BE2C (cell line): ENCODE results near the gene ARFGEF2.
"Not testable (repeated sequence)": the region's sequence is repeated elsewhere in the genome, so short reads cannot be mapped to it uniquely, and the experiment has no call there.

Experiments
- DNase-seq: peaks from one replicate; pipeline ENCODE4 v3.0.0-alpha.2; 2020
- H3K27me3 ChIP-seq: fragments of 250-450 bp; sonication (Bioruptor Pico); 2 replicates; pipeline ENCODE4 v1.5.1; 2020; ENCODE audit warnings: mild to moderate bottlenecking
- H3K36me3 ChIP-seq: fragments of 250-450 bp; sonication (Bioruptor Pico); 2 replicates; pipeline ENCODE4 v1.5.1; 2020; ENCODE audit warnings: mild to moderate bottlenecking
- H3K4me1 ChIP-seq: fragments of 250-450 bp; sonication (Bioruptor Pico); 2 replicates; pipeline ENCODE4 v1.5.1; 2020
- H3K4me3 ChIP-seq: 2 replicates; pipeline ENCODE4 v1.5.1; 2011; ENCODE audit warnings: low read depth, low read length
- H3K9me3 ChIP-seq: fragments of 250-450 bp; sonication (Bioruptor Pico); 2 replicates; pipeline ENCODE4 v1.5.1; 2020
- TF ChIP-seq, protein P1 (sequence below): IDR thresholded peaks from 2 replicates; pipeline ENCODE4 v1.5.1; 2012; ENCODE audit warnings: mild to moderate bottlenecking, low read depth, low read length

Gene ARFGEF2

DNA sequence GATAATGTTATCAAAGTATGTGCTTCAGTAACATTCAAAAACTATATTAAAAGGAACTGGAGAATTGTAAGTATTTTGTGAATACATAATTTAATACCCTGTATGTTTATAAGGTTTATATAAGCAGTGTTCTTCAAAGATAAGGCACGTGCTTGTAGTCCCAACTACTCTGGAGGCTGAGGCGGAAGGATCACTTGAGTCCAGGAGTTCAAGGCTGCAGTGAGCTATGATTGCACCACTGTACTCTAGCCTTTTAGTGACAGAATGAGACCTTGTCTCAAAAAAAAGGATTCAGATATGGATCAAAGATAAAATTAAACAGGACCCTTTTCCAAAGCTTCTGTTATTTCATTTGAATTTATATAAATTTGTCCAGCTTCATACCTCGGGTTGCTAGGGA is 141.8 kb downstream of the ARFGEF2 start:
- Histone ChIP-seq H3K27me3 (no peaks in the 10 kb centered on the region), H3K4me3 (no peak overlapping the region), H3K4me1 (peaks cover 4% of the 10 kb centered on the region; the same call in 1 of the 2 replicates), H3K36me3 (peaks cover 87% of the 10 kb centered on the region), H3K9me3 (no peaks in the 10 kb centered on the region)
- no peak for DNase-seq
- TF ChIP-seq, protein P1, sequence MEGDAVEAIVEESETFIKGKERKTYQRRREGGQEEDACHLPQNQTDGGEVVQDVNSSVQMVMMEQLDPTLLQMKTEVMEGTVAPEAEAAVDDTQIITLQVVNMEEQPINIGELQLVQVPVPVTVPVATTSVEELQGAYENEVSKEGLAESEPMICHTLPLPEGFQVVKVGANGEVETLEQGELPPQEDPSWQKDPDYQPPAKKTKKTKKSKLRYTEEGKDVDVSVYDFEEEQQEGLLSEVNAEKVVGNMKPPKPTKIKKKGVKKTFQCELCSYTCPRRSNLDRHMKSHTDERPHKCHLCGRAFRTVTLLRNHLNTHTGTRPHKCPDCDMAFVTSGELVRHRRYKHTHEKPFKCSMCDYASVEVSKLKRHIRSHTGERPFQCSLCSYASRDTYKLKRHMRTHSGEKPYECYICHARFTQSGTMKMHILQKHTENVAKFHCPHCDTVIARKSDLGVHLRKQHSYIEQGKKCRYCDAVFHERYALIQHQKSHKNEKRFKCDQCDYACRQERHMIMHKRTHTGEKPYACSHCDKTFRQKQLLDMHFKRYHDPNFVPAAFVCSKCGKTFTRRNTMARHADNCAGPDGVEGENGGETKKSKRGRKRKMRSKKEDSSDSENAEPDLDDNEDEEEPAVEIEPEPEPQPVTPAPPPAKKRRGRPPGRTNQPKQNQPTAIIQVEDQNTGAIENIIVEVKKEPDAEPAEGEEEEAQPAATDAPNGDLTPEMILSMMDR, result no peak

DNA sequence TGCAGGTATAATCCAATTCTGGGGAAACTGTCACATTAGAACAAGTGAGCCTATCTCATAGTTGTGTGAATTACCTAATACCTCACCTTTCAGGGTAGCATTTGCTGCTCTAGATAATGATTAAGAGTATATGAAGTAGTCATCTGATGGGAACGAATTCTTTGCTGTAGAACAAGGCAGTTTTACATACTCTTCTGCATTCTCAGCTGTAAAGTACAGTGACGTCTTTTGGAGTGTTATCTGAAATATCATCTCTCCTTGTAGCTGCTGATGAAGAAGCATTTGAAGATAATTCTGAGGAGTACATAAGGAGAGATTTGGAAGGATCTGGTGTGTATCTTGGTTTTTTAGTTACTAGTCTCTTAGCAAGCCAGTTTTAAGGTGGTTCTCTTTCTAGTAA is 153.0 kb downstream of the ARFGEF2 start:
- H3K9me3 ChIP-seq, result no peaks in the 10 kb centered on the region
- H3K4me1 ChIP-seq, result no peaks in the 10 kb centered on the region; the same call in 1 of the 2 replicates
- H3K4me3 ChIP-seq, result no peak overlapping the region
- DNase-seq, result no peak
- no peaks in the 10 kb centered on the region for H3K27me3 ChIP-seq
- TF ChIP-seq, protein P1, result no peak
- H3K36me3 ChIP-seq, result peaks cover 95% of the 10 kb centered on the region

DNA sequence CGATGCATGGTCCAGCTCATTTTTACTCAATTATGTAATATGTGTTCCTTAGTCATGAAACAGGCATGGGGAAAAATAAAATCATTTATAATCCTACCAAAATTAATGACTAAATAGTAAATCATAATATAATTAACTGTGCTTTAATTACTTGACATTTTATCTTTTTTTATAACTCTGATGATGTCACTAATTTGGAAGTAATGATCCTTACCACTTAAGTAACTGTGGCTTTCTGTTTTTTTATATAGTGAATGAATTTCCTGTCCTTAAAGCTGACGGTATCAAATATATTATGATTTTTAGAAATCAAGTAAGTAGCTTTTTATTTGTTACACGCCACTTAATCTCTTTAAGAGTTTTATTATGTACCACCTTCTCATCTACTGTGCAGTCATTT is 156.8 kb downstream of the ARFGEF2 start:
- H3K9me3 ChIP-seq, result no peaks in the 10 kb centered on the region
- TF ChIP-seq, protein P1, result no peak
- H3K36me3 ChIP-seq, result peaks cover 96% of the 10 kb centered on the region
- no peaks in the 10 kb centered on the region; the same call in 1 of the 2 replicates for H3K4me1 ChIP-seq
- no peak for DNase-seq
- H3K4me3 ChIP-seq, result no peak overlapping the region
- no peaks in the 10 kb centered on the region for H3K27me3 ChIP-seq

DNA sequence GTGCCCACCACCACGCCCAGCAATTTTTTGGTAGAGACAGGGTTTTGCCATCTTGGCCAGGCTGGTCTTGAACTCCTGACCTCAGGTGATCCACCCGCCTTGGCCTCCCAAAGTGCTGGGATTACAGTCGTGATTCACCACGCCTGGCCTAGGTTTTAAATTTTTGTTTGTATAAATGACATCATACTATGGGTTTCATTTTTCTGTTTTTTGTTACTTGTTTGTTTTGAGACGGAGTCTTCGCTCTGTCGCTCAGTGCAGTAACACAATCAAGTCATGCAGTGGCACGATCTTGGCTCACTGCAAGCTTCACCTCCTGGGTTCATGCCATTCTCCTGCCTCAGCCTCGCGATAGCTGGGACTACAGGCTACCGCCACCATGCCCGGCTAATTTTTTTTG is 160.8 kb downstream of the ARFGEF2 start:
- not testable (repeated sequence) for H3K4me1 ChIP-seq, DNase-seq, H3K4me3 ChIP-seq, H3K27me3 ChIP-seq, H3K9me3 ChIP-seq
- H3K36me3 ChIP-seq, result peaks cover 95% of the 10 kb centered on the region
